AG04449 (cell line): Measurements from ENCODE around the gene ARID3B.
A peak's percentile ranks its signal among the peaks of the same experiment; 100 is the strongest.

Source experiments
- CTCF ChIA-PET: fragments of 350-600 bp; formaldehyde crosslinking; extraction: SDS; loops from one replicate; lab custom pipeline; 2021; ENCODE audit warnings: antibody characterized with exemption; lab: Yijun Ruan, JAX
- POLR2A ChIA-PET: fragments of 400-600, 350-600 bp; formaldehyde crosslinking; extraction: SDS; loops from one replicate; lab custom pipeline; 2020; ENCODE audit warnings: antibody characterized with exemption, inconsistent platforms; lab: Yijun Ruan, JAX
- DNase-seq: peaks from one replicate; pipeline ENCODE4 v3.0.0-alpha.2; 2010; ENCODE audit warnings: low read depth, low spot score
- H3K4me3 ChIP-seq: 2 replicates; pipeline ENCODE4 v1.5.1; 2011; ENCODE audit warnings: low read depth, mild to moderate bottlenecking, control low read depth, low read length
- TF ChIP-seq, protein P1 (sequence below): IDR thresholded peaks from one replicate; pipeline ENCODE4 v1.5.1; 2011; ENCODE audit warnings: mild to moderate bottlenecking, moderate library complexity, low read length, control low read depth, inconsistent platforms; ENCODE audit not compliant: insufficient read depth; ENCODE audit errors: missing control alignments

The ARID3B gene, protein sequence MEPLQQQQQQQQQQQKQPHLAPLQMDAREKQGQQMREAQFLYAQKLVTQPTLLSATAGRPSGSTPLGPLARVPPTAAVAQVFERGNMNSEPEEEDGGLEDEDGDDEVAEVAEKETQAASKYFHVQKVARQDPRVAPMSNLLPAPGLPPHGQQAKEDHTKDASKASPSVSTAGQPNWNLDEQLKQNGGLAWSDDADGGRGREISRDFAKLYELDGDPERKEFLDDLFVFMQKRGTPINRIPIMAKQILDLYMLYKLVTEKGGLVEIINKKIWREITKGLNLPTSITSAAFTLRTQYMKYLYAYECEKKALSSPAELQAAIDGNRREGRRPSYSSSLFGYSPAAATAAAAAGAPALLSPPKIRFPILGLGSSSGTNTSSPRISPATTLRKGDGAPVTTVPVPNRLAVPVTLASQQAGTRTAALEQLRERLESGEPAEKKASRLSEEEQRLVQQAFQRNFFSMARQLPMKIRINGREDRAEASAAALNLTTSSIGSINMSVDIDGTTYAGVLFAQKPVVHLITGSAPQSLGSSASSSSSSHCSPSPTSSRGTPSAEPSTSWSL

DNA sequence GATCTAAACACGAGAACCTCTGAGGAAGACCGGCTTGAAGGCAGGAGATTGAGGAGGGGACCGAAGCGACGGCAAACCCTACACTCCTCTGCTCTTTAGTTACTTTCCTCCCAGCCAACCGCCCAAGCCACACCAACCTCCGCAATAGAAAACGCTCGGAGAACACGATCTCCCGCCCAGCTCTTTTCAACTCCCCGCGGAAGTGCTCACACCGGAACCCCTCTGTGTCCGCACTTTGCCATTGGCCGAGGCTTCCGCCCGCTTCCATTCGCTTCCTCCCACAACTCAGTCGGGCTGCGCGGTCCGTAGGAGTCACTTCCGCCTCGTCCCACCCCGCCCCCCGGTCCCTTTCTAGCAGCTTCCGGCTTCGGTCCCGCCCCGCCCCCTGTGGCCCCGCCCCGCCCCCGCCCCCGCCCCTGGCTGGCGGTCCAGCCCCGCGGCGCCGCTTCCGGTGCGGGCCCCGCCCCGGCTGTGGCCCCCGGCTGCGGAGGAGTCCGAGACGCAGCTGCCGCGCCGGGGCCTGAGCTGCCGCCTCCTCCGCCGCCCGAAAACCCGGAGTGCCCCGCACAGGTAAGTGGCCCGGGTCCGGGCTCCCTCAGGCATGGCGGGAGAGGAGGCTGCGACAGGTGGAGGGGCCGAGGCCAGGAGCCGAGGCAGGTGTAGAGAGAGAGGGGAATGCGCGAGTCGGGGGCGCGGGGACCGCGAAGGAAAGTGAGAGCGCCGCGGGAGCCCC lies at the start of gene ARID3B:
TSS of gene ARID3B (plus strand) at position 460 of the 733 bp plus-strand sequence. CDS start 2,717 bp downstream, outside the sequence.
- TF ChIP-seq, protein P1, sequence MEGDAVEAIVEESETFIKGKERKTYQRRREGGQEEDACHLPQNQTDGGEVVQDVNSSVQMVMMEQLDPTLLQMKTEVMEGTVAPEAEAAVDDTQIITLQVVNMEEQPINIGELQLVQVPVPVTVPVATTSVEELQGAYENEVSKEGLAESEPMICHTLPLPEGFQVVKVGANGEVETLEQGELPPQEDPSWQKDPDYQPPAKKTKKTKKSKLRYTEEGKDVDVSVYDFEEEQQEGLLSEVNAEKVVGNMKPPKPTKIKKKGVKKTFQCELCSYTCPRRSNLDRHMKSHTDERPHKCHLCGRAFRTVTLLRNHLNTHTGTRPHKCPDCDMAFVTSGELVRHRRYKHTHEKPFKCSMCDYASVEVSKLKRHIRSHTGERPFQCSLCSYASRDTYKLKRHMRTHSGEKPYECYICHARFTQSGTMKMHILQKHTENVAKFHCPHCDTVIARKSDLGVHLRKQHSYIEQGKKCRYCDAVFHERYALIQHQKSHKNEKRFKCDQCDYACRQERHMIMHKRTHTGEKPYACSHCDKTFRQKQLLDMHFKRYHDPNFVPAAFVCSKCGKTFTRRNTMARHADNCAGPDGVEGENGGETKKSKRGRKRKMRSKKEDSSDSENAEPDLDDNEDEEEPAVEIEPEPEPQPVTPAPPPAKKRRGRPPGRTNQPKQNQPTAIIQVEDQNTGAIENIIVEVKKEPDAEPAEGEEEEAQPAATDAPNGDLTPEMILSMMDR, result no peak
- ChIA-PET POLR2A (interaction anchor here (0.6 to 1.6 kb wide), 4 partner anchors 9 to 75 kb away, joined by 3 to 8 read pairs (median 3); partner anchors contain the start of gene CLK3), CTCF (interaction anchor here (0.9 to 2.7 kb wide), 3 partner anchors 59 to 228 kb away, joined by 3 to 6 read pairs (median 3); no protein-coding TSS in a partner anchor)
- peak within 1 kb of the TSS; percentile 86 for H3K4me3 ChIP-seq
- peak; percentile 80 for DNase-seq

DNA sequence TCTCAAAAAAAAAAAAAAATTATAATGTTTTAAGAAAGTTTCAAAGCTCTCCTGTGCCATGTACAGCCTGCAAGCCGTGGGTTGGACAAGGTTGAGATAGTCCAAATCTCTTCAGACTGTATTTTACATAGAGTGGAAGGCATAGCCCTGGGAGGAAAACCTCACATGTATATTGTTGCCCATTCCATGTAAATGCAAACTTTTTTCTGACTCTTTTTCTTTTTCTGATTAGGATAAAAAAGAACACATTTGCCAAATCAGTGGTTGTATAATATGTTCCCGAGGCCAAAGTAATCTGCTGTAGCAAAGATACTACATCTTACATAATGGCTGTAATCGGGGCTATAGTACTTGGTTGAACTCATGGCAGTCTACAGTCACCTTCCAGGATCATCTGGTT lies 44.4 kb upstream of the ARID3B start:
- CTCF ChIA-PET, result interaction anchor here (1.0 kb wide), 1 partner anchor 9 kb away, joined by 3 read pairs; no protein-coding TSS in a partner anchor
- no peak for DNase-seq
- TF ChIP-seq, protein P1, result no peak
- POLR2A ChIA-PET, result no interaction called here
- H3K4me3 ChIP-seq, result no peak overlapping the region

DNA sequence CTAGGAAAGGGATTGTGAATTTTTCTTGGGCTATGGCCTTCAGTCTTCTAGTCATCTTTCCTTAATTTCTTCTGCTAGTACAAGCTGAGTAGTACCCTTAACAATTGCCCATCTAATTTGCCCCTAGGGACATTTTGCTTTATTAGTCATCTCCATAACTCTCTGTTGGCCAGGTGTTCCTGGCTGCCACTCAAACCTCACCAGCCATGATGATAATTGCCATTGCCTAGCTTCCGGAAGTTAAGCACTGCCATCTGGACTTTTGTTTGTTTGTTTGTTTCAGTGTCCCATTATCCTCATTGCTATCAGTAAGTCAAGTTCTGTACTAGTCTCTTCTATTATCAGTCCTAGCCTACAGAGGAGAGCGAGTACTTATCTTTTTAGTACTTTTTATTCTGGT lies 43.4 kb upstream of the ARID3B start:
- TF ChIP-seq, protein P1, result no peak
- ChIA-PET POLR2A (no interaction called here), CTCF (interaction anchor here (1.1 to 1.6 kb wide), 4 partner anchors 9 to 125 kb away, joined by 3 to 4 read pairs (median 3); no protein-coding TSS in a partner anchor)
- no peak overlapping the region for H3K4me3 ChIP-seq
- no peak for DNase-seq

DNA sequence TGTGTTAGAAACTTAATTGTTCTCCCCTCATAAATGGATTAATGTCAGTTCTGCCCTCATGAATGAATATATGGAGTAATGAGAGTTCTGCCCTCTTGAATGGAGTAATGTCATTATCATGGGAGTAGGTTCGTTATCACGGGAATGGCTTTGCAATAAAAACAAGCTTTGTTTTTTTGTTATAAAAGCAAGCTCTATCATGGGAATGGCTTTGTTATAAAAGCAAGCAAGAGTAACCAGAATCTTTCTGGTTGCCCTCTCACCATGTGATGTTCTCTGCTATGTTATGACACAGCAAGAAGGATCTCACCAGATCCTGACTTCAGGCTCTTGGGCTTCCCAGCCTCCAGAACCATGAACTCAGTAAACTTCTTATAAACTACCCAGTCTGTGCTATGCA lies 41.7 kb upstream of the ARID3B start:
- CTCF ChIA-PET, result interaction anchor here (1.0 to 2.2 kb wide), 4 partner anchors 9 to 127 kb away, joined by 4 to 9 read pairs (median 4); no protein-coding TSS in a partner anchor
- no peak for DNase-seq
- no peak overlapping the region for H3K4me3 ChIP-seq
- TF ChIP-seq, protein P1, result no peak
- POLR2A ChIA-PET, result no interaction called here

DNA sequence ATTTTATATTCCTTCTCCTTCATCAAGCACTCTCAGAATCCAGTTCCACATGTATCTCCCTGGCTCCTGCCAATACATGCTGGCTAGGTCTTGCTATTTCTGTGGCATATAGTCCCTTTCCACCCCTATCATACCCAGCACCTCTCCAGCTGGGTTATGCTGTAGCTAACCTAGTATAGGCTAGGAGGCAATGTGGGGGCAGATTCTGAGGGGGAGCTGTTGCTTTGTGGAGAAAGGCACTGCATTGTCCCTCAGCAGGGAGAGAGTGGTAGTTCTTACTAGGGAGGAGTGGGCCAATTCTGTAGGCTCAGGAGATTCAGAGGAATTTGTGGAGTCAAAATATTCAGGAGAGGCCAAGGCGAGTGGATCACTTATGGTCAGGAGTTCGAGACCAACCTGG lies 40.6 kb upstream of the ARID3B start:
- no peak overlapping the region for H3K4me3 ChIP-seq
- no peak for DNase-seq
- CTCF ChIA-PET, result interaction anchor here (1.3 to 2.2 kb wide), 3 partner anchors 9 to 128 kb away, joined by 4 to 9 read pairs (median 4); no protein-coding TSS in a partner anchor
- POLR2A ChIA-PET, result no interaction called here
- TF ChIP-seq, protein P1, result no peak

DNA sequence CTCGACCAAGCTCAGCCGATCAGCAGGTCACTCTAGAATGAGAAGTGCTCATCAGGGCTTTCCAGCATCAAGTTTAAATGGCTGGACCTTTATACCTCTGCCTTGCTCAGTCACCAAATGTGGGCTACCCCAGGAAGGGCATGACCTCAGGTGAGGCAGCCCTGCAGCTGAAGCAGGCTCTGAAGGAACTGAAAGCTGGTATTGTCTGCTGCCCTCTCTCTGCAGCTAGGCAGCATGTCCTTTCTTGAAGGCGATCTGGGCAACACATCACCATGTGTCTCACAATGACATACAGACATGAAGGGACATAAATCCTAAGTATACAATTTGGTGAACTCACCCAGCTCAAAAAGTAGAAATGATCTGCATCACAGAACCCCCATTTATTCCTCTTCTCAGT lies 38.7 kb upstream of the ARID3B start:
- POLR2A ChIA-PET, result no interaction called here
- no peak overlapping the region for H3K4me3 ChIP-seq
- CTCF ChIA-PET, result interaction anchor here (0.6 to 0.9 kb wide), 4 partner anchors 9 to 127 kb away, joined by 3 read pairs; no protein-coding TSS in a partner anchor
- DNase-seq, result no peak
- TF ChIP-seq, protein P1, result no peak
